ENCODE results near the gene HOXC9. TPM values are rescaled to one million over a fixed set of nuclear protein-coding genes. Genes with fewer than 3 reads are reported as not detected.
"Not testable (repeated sequence)": the region's sequence is repeated elsewhere in the genome, so short reads cannot be mapped to it uniquely, and the experiment has no call there.

The HOXC9 gene
- polyA plus RNA-seq, 2 of the 4 experiments (the other 2 are of a cell fraction) = 5.2 to 6.6 TPM

GRCh38 chr12:54040148-54040494, 40.2 kb downstream of the HOXC9 start:
- H3K4me3 ChIP-seq = no peak overlapping the region
- ChIA-PET POLR2A (no interaction called here), CTCF (interaction anchor here (1.4 to 27.9 kb wide), 6 partner anchors 11 to 175 kb away, joined by 3 to 476 read pairs (median 6); partner anchors contain the start of gene SMUG1)
- ATAC-seq (peak in 1 of 2 experiments; percentile 65; a peak in 3 of 6 replicates), DNase-seq (ENCODE audit: low read depth in 1 of 2, low spot score in 1 of 2) (peak; percentile 52 to 57), FAIRE-seq (no peak)
- peak; percentile 77 for TF ChIP-seq USF2 (IDR thresholded peaks at IDR 0.05)
- TF ChIP-seq EP300 (IDR thresholded peaks at IDR 0.05) = no peak
- no peak for TF ChIP-seq HDAC2 (IDR thresholded peaks at IDR 0.05)
- H3K4me1 ChIP-seq = peaks cover 7% of the 10 kb centered on the region; the same call in 1 of the 3 replicates
- WGBS (ENCODE audit: missing lambda C conversion rate) = 75% methylated on average over 4 of the region's 4 CpGs
- H3K9me3 ChIP-seq = no peaks in the 10 kb centered on the region
- no peak overlapping the region for H3K27ac ChIP-seq
- H3K4me2 ChIP-seq = no peak overlapping the region

- no peak for ATAC-seq
- WGBS (ENCODE audit: missing lambda C conversion rate) = 68% methylated on average over 3 of the region's 3 CpGs
- Histone ChIP-seq H3K4me2 (no peak overlapping the region), H3K9me3 (no peaks in the 10 kb centered on the region), H3K4me3 (no peak overlapping the region), H3K4me1 (peaks cover 7% of the 10 kb centered on the region; the same call in 1 of the 3 replicates), H3K27ac (no peak overlapping the region)
- FAIRE-seq = no peak
- no peak for DNase-seq (ENCODE audit: low read depth in 1 of 2, low spot score in 1 of 2)
- TF ChIP-seq ZSCAN20 (CRISPR knock-in tag; IDR thresholded peaks at IDR 0.05) (no peak), MAX (IDR thresholded peaks at IDR 0.05) (no peak), POLR2A (IDR thresholded peaks at IDR 0.05; ENCODE audit: low read length) (no peak), RAD21 (conservative IDR thresholded peaks at IDR 0.05 in 1 of 2, IDR thresholded peaks at IDR 0.05 in 1 of 2) (no peak)
- ChIA-PET POLR2A (interaction anchor here (0.8 to 1.2 kb wide), 2 partner anchors 8 to 13 kb away, joined by 4 to 7 read pairs; partner anchors contain the start of genes HOXC4 and HOXC5), CTCF (interaction anchor here (1.2 to 27.9 kb wide), 8 partner anchors 8 to 175 kb away, joined by 3 to 476 read pairs (median 6); partner anchors contain the start of genes HOXC5 and SMUG1)
Observed at GRCh38 chr12:54040648-54041047, 40.7 kb downstream of the HOXC9 start.

- CTCF ChIA-PET = interaction anchor here (0.6 to 27.9 kb wide), 8 partner anchors 8 to 174 kb away, joined by 3 to 476 read pairs (median 6); partner anchors contain the start of genes HOXC5 and SMUG1
- FAIRE-seq = no peak
- H3K4me1 ChIP-seq = peaks cover 7% of the 10 kb centered on the region; the same call in 1 of the 3 replicates
- POLR2A ChIA-PET = interaction anchor here (0.8 to 1.2 kb wide), 2 partner anchors 9 to 13 kb away, joined by 4 to 7 read pairs; partner anchors contain the start of genes HOXC4 and HOXC5
- no peak for DNase-seq (ENCODE audit: low read depth in 1 of 2, low spot score in 1 of 2)
- no peak overlapping the region for H3K27ac ChIP-seq
- no peak for TF ChIP-seq TP53 (CRISPR knock-in tag; IDR thresholded peaks at IDR 0.05)
- TF ChIP-seq HDAC2 (IDR thresholded peaks at IDR 0.05) = no peak
- no peak for TF ChIP-seq MAZ (IDR thresholded peaks at IDR 0.05; ENCODE audit: borderline replicate concordance, low read depth, low read length)
- TF ChIP-seq FOXS1 (CRISPR knock-in tag; IDR thresholded peaks at IDR 0.05) = no peak
- no peak for TF ChIP-seq RNF2 (IDR thresholded peaks at IDR 0.05; ENCODE audit: borderline replicate concordance, low read depth)
- no peak for TF ChIP-seq NPAS2 (CRISPR knock-in tag; IDR thresholded peaks at IDR 0.05; ENCODE audit: borderline replicate concordance)
- no peak overlapping the region for H3K4me3 ChIP-seq
- H3K4me2 ChIP-seq = no peak overlapping the region
- 63% methylated on average over 2 of the region's 2 CpGs for WGBS (ENCODE audit: missing lambda C conversion rate)
- ATAC-seq = no peak
- H3K9me3 ChIP-seq = no peaks in the 10 kb centered on the region
Observed at GRCh38 chr12:54041097-54041690, 41.2 kb downstream of the HOXC9 start.

- 64% methylated on average over 6 of the region's 6 CpGs for WGBS (ENCODE audit: missing lambda C conversion rate)
- FAIRE-seq; POLR2A ChIA-PET; ATAC-seq; H3K4me1 ChIP-seq; H3K4me3 ChIP-seq; DNase-seq (ENCODE audit: low read depth in 1 of 2, low spot score in 1 of 2); H3K27ac ChIP-seq; H3K4me2 ChIP-seq; H3K9me3 ChIP-seq: not testable (repeated sequence)
- CTCF ChIA-PET = interaction anchor here (1.2 to 27.9 kb wide), 5 partner anchors 9 to 173 kb away, joined by 4 to 476 read pairs (median 9); partner anchors contain the start of genes HOXC5 and SMUG1
Observed at GRCh38 chr12:54042033-54042432, 42.1 kb downstream of the HOXC9 start.
